ENCODE measurements around the gene REG4. TPM values are rescaled to one million over a fixed set of nuclear protein-coding genes. Genes with fewer than 3 reads are reported as not detected.

Gene REG4
- total and polyA plus RNA-seq, 2 of the 13 experiments (the other 11 are each of a cell fraction or from before 2014, with no cell fraction given) = not detected

- TF ChIP-seq TRAFD1 (CRISPR knock-in tag; IDR thresholded peaks at IDR 0.05; ENCODE audit: borderline replicate concordance) (peak; percentile 75; the same call in 1 of the 2 replicates), ATF4 (CRISPR knock-in tag; IDR thresholded peaks at IDR 0.05) (peak in 1 of 2 experiments; percentile 48; a peak in 1 of 4 replicates), MIXL1 (CRISPR knock-in tag; IDR thresholded peaks at IDR 0.05) (peak; percentile 54; the same call in 1 of the 2 replicates), FOXA3 (CRISPR knock-in tag; IDR thresholded peaks at IDR 0.05) (peak; percentile 83)
Measured at GRCh38 chr1:119779869-119780356, 31.3 kb downstream of the REG4 start (continued).

- BruUV-seq (replicated peaks) = no TSS peak
- no peaks in the 10 kb centered on the region for H3K27me3 ChIP-seq (ENCODE audit: control insufficient read depth in 1 of 2, insufficient read depth in 2 of 2, low read length in 2 of 2)
- FAIRE-seq (peak; percentile 53), ATAC-seq (peak; percentile 71), DNase-seq (ENCODE audit: low spot score) (no peak)
- ChIA-PET POLR2A (interaction anchor here (0.7 to 5.8 kb wide), 6 partner anchors 7 to 55 kb away, joined by 3 to 71 read pairs (median 4); partner anchors contain the start of gene HMGCS2), CTCF (ENCODE audit: low intra/inter-chr PET ratio, low total read pairs) (no interaction called here)
- no peaks in the 10 kb centered on the region for H3K79me2 ChIP-seq (ENCODE audit: insufficient read depth, low read length)
- no peak overlapping the region for H2AFZ ChIP-seq (ENCODE audit: low read length)
- H3K4me3 ChIP-seq (replicated peaks in 1 of 3; ENCODE audit: insufficient read depth in 1 of 3, low read depth in 2 of 3, low read length in 3 of 3) = peak overlapping the region in 2 of 3 experiments; percentile 12 to 49; a peak in 5 of 6 replicates
- no peaks in the 10 kb centered on the region for H3K9me3 ChIP-seq (ENCODE audit: low read length)
- H3K4me1 ChIP-seq (ENCODE audit: insufficient read depth, low read length) = peaks cover 88% of the 10 kb centered on the region
- intact Hi-C loops (cut with micrococcal nuclease; ENCODE audit: unreplicated experiment) = no loop called here
- H3K27ac ChIP-seq (ENCODE audit: extremely low read length, insufficient read depth, low read length) = peak overlapping the region; percentile 69
- 54% methylated on average over 13 of the region's 13 CpGs for WGBS (ENCODE audit: low lambda C conversion rate)
- no peaks in the 10 kb centered on the region for H3K36me3 ChIP-seq (replicated peaks in 1 of 2; ENCODE audit: control insufficient read depth in 1 of 2, insufficient read depth in 2 of 2, low read length in 2 of 2)
- peak overlapping the region; percentile 27; the same call in 1 of the 2 replicates for H3K9ac ChIP-seq (ENCODE audit: insufficient read depth, low read depth, low read length)
- H4K20me1 ChIP-seq (ENCODE audit: insufficient read depth, low read length) = no peaks in the 10 kb centered on the region
- in situ Hi-C loops (cut with HindIII; ENCODE audit: extremely low pct_ligation_motif_present, low pct_unique_long_range_greater_than_20kb) = no loop called here
- H3K4me2 ChIP-seq (ENCODE audit: low read depth, low read length) = peak overlapping the region; percentile 97
- TF ChIP-seq AGO2 (optimal IDR thresholded peaks at IDR 0.05; ENCODE audit: low read depth, low read length) (no peak), SAFB2 (CRISPR knock-in tag; IDR thresholded peaks at IDR 0.05; ENCODE audit: borderline replicate concordance, low read depth) (no peak), ZNF777 (CRISPR knock-in tag; IDR thresholded peaks at IDR 0.05) (no peak), ZNF773 (CRISPR knock-in tag; IDR thresholded peaks at IDR 0.05; ENCODE audit: borderline replicate concordance) (no peak), SCMH1 (CRISPR knock-in tag; IDR thresholded peaks at IDR 0.05; ENCODE audit: borderline replicate concordance) (no peak), PAXIP1 (CRISPR knock-in tag; conservative IDR thresholded peaks at IDR 0.05) (peak; percentile 73), MEF2D (CRISPR knock-in tag; IDR thresholded peaks at IDR 0.05) (no peak), ZNF274 (CRISPR knock-in tag; IDR thresholded peaks at IDR 0.05) (no peak), RXRB (CRISPR knock-in tag; IDR thresholded peaks at IDR 0.05; ENCODE audit: borderline replicate concordance) (no peak), CENPX (CRISPR knock-in tag; IDR thresholded peaks at IDR 0.05) (no peak), TCF7L2 (IDR thresholded peaks at IDR 0.05; ENCODE audit: low read depth, low read length) (no peak), GLI4 (CRISPR knock-in tag; IDR thresholded peaks at IDR 0.05; ENCODE audit: borderline replicate concordance) (no peak), NCOR1 (IDR thresholded peaks at IDR 0.05; ENCODE audit: borderline replicate concordance, low read length) (no peak)
Measured at GRCh38 chr1:119778886-119779560, 32.2 kb downstream of the REG4 start.

All from HepG2 (cell line).